Rectal smooth muscle tissue (tissue), 1 donor: ENCODE results near the gene ULK4.
"Not testable (repeated sequence)": the region's sequence is repeated elsewhere in the genome, so short reads cannot be mapped to it uniquely, and the experiment has no call there.

Experiments used
- H3K27ac ChIP-seq: one replicate; pipeline ENCODE4 v1.7.0; 2013; ENCODE audit warnings: low read depth, low read length, inconsistent platforms
- H3K27me3 ChIP-seq: one replicate; pipeline ENCODE4 v1.7.0; 2013; ENCODE audit warnings: low read length; ENCODE audit not compliant: control insufficient read depth, insufficient read depth
- H3K36me3 ChIP-seq: one replicate; pipeline ENCODE4 v1.7.0; 2013; ENCODE audit warnings: low read length; ENCODE audit not compliant: control insufficient read depth, insufficient read depth
- H3K4me1 ChIP-seq: one replicate; pipeline ENCODE4 v1.7.0; 2013; ENCODE audit warnings: low read length; ENCODE audit not compliant: control insufficient read depth, insufficient read depth
- H3K4me3 ChIP-seq: one replicate; pipeline ENCODE4 v1.7.0; 2013; ENCODE audit warnings: low read length
- H3K9ac ChIP-seq: one replicate; pipeline ENCODE4 v1.7.0; 2013; ENCODE audit warnings: low read length

The ULK4 gene

GRCh38 chr3:41715376-41715775 lies 246.5 kb downstream of the ULK4 start:
- Histone ChIP-seq H3K27me3 (no peaks in the 10 kb centered on the region), H3K27ac (no peak overlapping the region), H3K4me1 (no peaks in the 10 kb centered on the region), H3K9ac (no peak overlapping the region), H3K4me3 (no peak overlapping the region), H3K36me3 (no peaks in the 10 kb centered on the region)

GRCh38 chr3:41711651-41712050 lies 250.3 kb downstream of the ULK4 start:
- H3K36me3 ChIP-seq: no peaks in the 10 kb centered on the region
- H3K9ac ChIP-seq: no peak overlapping the region
- no peak overlapping the region for H3K27ac ChIP-seq
- H3K27me3 ChIP-seq: no peaks in the 10 kb centered on the region
- H3K4me3 ChIP-seq: no peak overlapping the region
- H3K4me1 ChIP-seq: no peaks in the 10 kb centered on the region

GRCh38 chr3:41710646-41711388 lies 251.1 kb downstream of the ULK4 start:
- H3K4me3 ChIP-seq: no peak overlapping the region
- no peaks in the 10 kb centered on the region for H3K27me3 ChIP-seq
- no peaks in the 10 kb centered on the region for H3K4me1 ChIP-seq
- no peak overlapping the region for H3K27ac ChIP-seq
- no peak overlapping the region for H3K9ac ChIP-seq
- no peaks in the 10 kb centered on the region for H3K36me3 ChIP-seq

- H3K36me3 ChIP-seq, H3K27me3 ChIP-seq, H3K4me1 ChIP-seq, H3K4me3 ChIP-seq, H3K9ac ChIP-seq, H3K27ac ChIP-seq: not testable (repeated sequence)
These were observed 252.7 kb downstream of the ULK4 start for GRCh38 chr3:41709213-41709612.

DNA sequence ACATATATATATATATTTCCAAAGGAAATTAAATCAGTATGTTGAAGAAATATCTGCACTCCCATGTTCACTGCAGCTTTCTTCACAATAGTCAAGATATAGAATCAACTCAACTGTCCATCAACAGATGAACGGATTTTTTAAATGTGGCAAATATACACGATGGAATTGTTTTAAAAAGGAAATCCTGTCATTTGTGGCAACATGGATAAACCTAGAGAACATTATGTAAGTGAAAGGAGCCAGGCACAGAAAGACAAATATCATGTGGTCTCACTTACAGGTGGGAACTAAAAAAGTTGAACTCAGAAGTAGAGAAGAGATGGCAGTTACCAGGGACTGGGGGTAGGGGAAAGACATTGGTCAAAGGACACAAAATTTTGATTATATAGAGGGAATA lies 253.7 kb downstream of the ULK4 start:
- H3K9ac ChIP-seq: no peak overlapping the region
- no peak overlapping the region for H3K4me3 ChIP-seq
- H3K4me1 ChIP-seq: no peaks in the 10 kb centered on the region

GRCh38 chr3:41705893-41706292 lies 256.0 kb downstream of the ULK4 start:
- Histone ChIP-seq H3K4me3 (no peak overlapping the region), H3K9ac (no peak overlapping the region), H3K4me1 (no peaks in the 10 kb centered on the region), H3K36me3 (no peaks in the 10 kb centered on the region), H3K27ac (no peak overlapping the region), H3K27me3 (no peaks in the 10 kb centered on the region)

More for the DNA sequence above, 253.7 kb downstream of the ULK4 start:
- H3K27ac ChIP-seq: no peak overlapping the region
- no peaks in the 10 kb centered on the region for H3K36me3 ChIP-seq
- H3K27me3 ChIP-seq: no peaks in the 10 kb centered on the region

GRCh38 chr3:41701191-41701698 lies 260.7 kb downstream of the ULK4 start:
- no peak overlapping the region for H3K9ac ChIP-seq
- H3K4me3 ChIP-seq: no peak overlapping the region
- H3K27me3 ChIP-seq: no peaks in the 10 kb centered on the region
- no peaks in the 10 kb centered on the region for H3K4me1 ChIP-seq
- H3K36me3 ChIP-seq: no peaks in the 10 kb centered on the region
- H3K27ac ChIP-seq: no peak overlapping the region

DNA sequence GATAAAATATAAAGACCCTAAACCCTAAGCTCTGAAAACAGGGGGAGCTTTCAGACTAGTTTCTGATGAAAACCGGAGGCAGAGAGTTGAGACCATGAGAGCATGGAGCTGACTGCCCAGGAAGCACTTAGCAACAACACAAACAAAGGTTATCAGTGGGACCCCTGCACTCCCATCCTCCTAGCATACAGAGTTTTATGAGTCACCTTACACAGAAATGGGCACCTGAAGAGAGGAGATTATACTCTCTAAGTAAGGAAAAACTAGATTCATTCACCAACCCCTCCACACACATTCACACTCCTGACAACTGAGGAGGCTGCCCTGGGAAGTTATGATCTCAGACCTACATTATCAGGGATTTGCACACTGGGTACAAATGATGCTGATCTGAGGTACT lies 261.7 kb downstream of the ULK4 start:
- no peak overlapping the region for H3K9ac ChIP-seq

GRCh38 chr3:41698898-41699297 lies 263.0 kb downstream of the ULK4 start:
- no peaks in the 10 kb centered on the region for H3K27me3 ChIP-seq
- H3K4me3 ChIP-seq: no peak overlapping the region
- H3K9ac ChIP-seq: no peak overlapping the region
- no peaks in the 10 kb centered on the region for H3K36me3 ChIP-seq
- no peaks in the 10 kb centered on the region for H3K4me1 ChIP-seq
- no peak overlapping the region for H3K27ac ChIP-seq

More for the DNA sequence above, 261.7 kb downstream of the ULK4 start:
- H3K27ac ChIP-seq: no peak overlapping the region
- H3K4me1 ChIP-seq: no peaks in the 10 kb centered on the region
- no peaks in the 10 kb centered on the region for H3K36me3 ChIP-seq
- no peaks in the 10 kb centered on the region for H3K27me3 ChIP-seq
- no peak overlapping the region for H3K4me3 ChIP-seq

DNA sequence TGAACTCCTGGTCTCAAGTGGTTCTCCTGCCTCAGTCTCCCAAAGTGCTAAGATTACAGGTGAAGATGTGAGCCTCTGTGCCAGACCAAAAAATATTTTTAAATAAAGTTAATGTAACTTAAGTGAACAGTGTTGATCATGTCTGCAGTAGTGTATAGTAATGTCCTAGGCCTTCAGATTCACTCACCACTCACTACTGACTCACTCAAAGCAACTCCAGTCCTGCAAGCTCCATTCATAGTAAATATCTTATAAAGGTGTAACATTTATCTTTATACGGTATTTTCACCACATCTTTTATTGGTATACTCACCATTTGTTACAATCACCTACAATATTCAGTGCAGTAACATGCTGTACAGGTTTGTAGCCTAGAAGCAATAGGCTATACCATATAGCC lies 264.2 kb downstream of the ULK4 start:
- no peaks in the 10 kb centered on the region for H3K4me1 ChIP-seq
- no peaks in the 10 kb centered on the region for H3K27me3 ChIP-seq
- no peak overlapping the region for H3K9ac ChIP-seq
- H3K4me3 ChIP-seq: no peak overlapping the region
- H3K27ac ChIP-seq: no peak overlapping the region
- no peaks in the 10 kb centered on the region for H3K36me3 ChIP-seq

DNA sequence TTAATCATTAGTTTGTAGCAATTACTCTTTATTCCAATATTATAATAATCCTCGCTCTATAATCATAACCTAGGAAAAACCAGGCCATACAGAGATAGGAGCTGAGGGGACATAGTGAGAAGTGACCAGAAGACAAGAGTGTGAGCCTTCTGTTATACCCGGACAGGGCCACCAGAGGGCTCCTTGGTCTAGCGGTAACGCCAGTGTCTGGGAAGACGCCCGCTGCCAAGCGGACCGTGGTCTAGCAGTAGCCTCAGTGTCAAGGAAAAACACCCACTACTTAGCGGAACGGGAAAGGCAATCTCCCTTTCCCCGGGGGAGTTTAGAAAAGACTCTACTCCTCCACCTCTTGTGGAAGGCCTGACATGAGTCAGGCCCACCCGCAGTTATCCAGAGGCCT lies 266.1 kb downstream of the ULK4 start:
- not testable (repeated sequence) for H3K27ac ChIP-seq, H3K9ac ChIP-seq, H3K36me3 ChIP-seq, H3K4me1 ChIP-seq, H3K4me3 ChIP-seq, H3K27me3 ChIP-seq

GRCh38 chr3:41693799-41694198 lies 268.1 kb downstream of the ULK4 start:
- H3K4me3 ChIP-seq: no peak overlapping the region
- H3K27ac ChIP-seq: no peak overlapping the region
- no peak overlapping the region for H3K9ac ChIP-seq

More at GRCh38 chr3:41693799-41694198, 268.1 kb downstream of the ULK4 start:
- H3K27me3 ChIP-seq: no peaks in the 10 kb centered on the region
- no peaks in the 10 kb centered on the region for H3K36me3 ChIP-seq
- H3K4me1 ChIP-seq: no peaks in the 10 kb centered on the region
